ENCODE results near the gene PFKFB4. TPM values are rescaled to one million over a fixed set of nuclear protein-coding genes. Genes with fewer than 3 reads are reported as not detected.

The PFKFB4 gene
- total and polyA plus RNA-seq, 9 of the 15 experiments (the other 6 are each of a cell fraction or from before 2014, with no cell fraction given), result 0.92 to 56.3 (median 13.5) TPM

- TF ChIP-seq ZNF3 (CRISPR knock-in tag; IDR thresholded peaks at IDR 0.05) (no peak), HDAC1 (IDR thresholded peaks at IDR 0.05) (no peak), UBTF (IDR thresholded peaks at IDR 0.05; ENCODE audit: borderline replicate concordance in 1 of 2, low read depth in 2 of 2, low read length in 2 of 2) (no peak), ZBTB8A (IDR thresholded peaks at IDR 0.05; ENCODE audit: partially characterized antibody) (no peak)
These were observed 15.9 kb upstream of the PFKFB4 start (continued) for GRCh38 chr3:48572517-48572916.

GRCh38 chr3:48571938-48572337 is 15.3 kb upstream of the PFKFB4 start:
- no peaks in the 10 kb centered on the region for H4K20me1 ChIP-seq (replicated peaks; ENCODE audit: control insufficient read depth, insufficient read depth, low read length)
- H3K4me3 ChIP-seq, result no peak overlapping the region
- in situ Hi-C loops (cut with MboI), result no loop called here
- ChIA-PET CTCF (ENCODE audit: low intra/inter-chr PET ratio) (no interaction called here), POLR2A (no interaction called here)
- 48% methylated on average over 8 of the region's 12 CpGs for WGBS (ENCODE audit: insufficient coverage, low coverage, missing lambda C conversion rate)
- no peak for FAIRE-seq
- no TSS peak for BruUV-seq (replicated peaks)
- peaks cover 0 to 9% of the 10 kb centered on the region in 2 experiments; a peak in 1 of 5 replicates for H3K4me1 ChIP-seq (replicated peaks in 1 of 2; ENCODE audit: control insufficient read depth in 2 of 2, insufficient read depth in 2 of 2, low read length in 2 of 2)
- intact Hi-C loops (cut with micrococcal nuclease), result no loop called here
- no peak overlapping the region for H2AFZ ChIP-seq (ENCODE audit: low read depth, low read length)
- no peak overlapping the region for H3K4me2 ChIP-seq (ENCODE audit: insufficient read depth, low read length)
- TF ChIP-seq BRD9 (IDR thresholded peaks at IDR 0.05; ENCODE audit: low read depth, partially characterized antibody) (no peak), ARID2 (IDR thresholded peaks at IDR 0.05) (no peak), TCF7L2 (IDR thresholded peaks at IDR 0.05; ENCODE audit: low read depth, low read length) (no peak), NR2C1 (IDR thresholded peaks at IDR 0.05) (no peak), NR2C1 (tag; IDR thresholded peaks at IDR 0.05) (no peak), CBFA2T2 (conservative IDR thresholded peaks at IDR 0.05) (no peak), ZNF75A (CRISPR knock-in tag; IDR thresholded peaks at IDR 0.05) (no peak), CC2D1A (IDR thresholded peaks at IDR 0.05) (no peak), ZFP91 (CRISPR knock-in tag; IDR thresholded peaks at IDR 0.05) (no peak)
- no peak overlapping the region; a peak in 1 of 4 replicates for H3K9ac ChIP-seq (ENCODE audit: insufficient read depth in 1 of 2, low read depth in 2 of 2, low read length in 2 of 2)
- H3K36me3 ChIP-seq (ENCODE audit: control insufficient read depth, insufficient read depth, low read length), result no peaks in the 10 kb centered on the region
- H3K9me3 ChIP-seq (replicated peaks; ENCODE audit: control insufficient read depth, insufficient read depth, low read depth, low read length), result no peaks in the 10 kb centered on the region
- no peaks in the 10 kb centered on the region for H3K9me1 ChIP-seq (ENCODE audit: control insufficient read depth, insufficient read depth, low read length)
- no peak overlapping the region for H3K27ac ChIP-seq (ENCODE audit: extremely low read depth, low read depth, low read length)
- no peak for ATAC-seq
- no peaks in the 10 kb centered on the region for H3K27me3 ChIP-seq (ENCODE audit: control insufficient read depth in 2 of 2, insufficient read depth in 2 of 2, low read length in 2 of 2)
- H3K79me2 ChIP-seq (ENCODE audit: control insufficient read depth, insufficient read depth, low read length), result no peaks in the 10 kb centered on the region
- no peak for DNase-seq (ENCODE audit: extremely low read depth in 1 of 4, low spot score in 3 of 4)

Data from K562 (cell line).